Natural killer cell treated with Interleukin-12 subunit alpha and Interleukin-12 subunit beta and Interleukin-15 and Interleukin-18, amount 100 ng/mL, for 72 hours (primary cell): ENCODE data around the gene ZNF860. TPM values are rescaled to one million over a fixed set of nuclear protein-coding genes. Genes with fewer than 3 reads are reported as not detected.

Source experiments
- ATAC-seq, 2 donors: fragments of 150-1000 bp; cut with Tn5 transposase in 1 of 2; sonication (Bioruptor Pico), chemical (Tn5 transposase) in 1 of 2; 2 replicates each; pipeline ENCODE4 v1.10.0; 2021
- DNase-seq: peaks from one replicate; pipeline ENCODE4 v3.0.0; 2022; ENCODE audit warnings: low spot score
- H3K27ac Mint-ChIP-seq, 2 donors: 1 replicate in 1 of 2; 2 replicates in 1 of 2; pipeline ENCODE4 v1.8.0; 2022; ENCODE audit warnings: mixed read lengths in 2 of 2, mild to moderate bottlenecking in 1 of 2, moderate library complexity in 1 of 2
- H3K27me3 Mint-ChIP-seq, 2 donors: 1 replicate in 1 of 2; 2 replicates in 1 of 2; pipeline ENCODE4 v1.8.0; 2022; ENCODE audit warnings: mixed read lengths in 2 of 2
- H3K36me3 Mint-ChIP-seq: one replicate; pipeline ENCODE4 v1.8.0; 2022; ENCODE audit warnings: mixed read lengths
- H3K4me1 Mint-ChIP-seq, 2 donors: 1 replicate in 1 of 2; 2 replicates in 1 of 2; pipeline ENCODE4 v1.8.0; 2022; ENCODE audit warnings: low read depth in 2 of 2, mixed read lengths in 2 of 2, mild to moderate bottlenecking in 1 of 2
- H3K4me3 Mint-ChIP-seq: one replicate; pipeline ENCODE4 v1.8.0; 2022; ENCODE audit warnings: mixed read lengths
- H3K9me3 Mint-ChIP-seq: 2 replicates; pipeline ENCODE4 v1.8.0; 2022; ENCODE audit warnings: mixed read lengths
- total RNA-seq, 2 donors: library from RNA; stranded (reverse); gene quantifications; one replicate each; pipeline ENCODE4 v1.2.3, GENCODE V29; 2022

The ZNF860 gene
- total RNA-seq, 2 donors from 2014 or later = not detected

DNA sequence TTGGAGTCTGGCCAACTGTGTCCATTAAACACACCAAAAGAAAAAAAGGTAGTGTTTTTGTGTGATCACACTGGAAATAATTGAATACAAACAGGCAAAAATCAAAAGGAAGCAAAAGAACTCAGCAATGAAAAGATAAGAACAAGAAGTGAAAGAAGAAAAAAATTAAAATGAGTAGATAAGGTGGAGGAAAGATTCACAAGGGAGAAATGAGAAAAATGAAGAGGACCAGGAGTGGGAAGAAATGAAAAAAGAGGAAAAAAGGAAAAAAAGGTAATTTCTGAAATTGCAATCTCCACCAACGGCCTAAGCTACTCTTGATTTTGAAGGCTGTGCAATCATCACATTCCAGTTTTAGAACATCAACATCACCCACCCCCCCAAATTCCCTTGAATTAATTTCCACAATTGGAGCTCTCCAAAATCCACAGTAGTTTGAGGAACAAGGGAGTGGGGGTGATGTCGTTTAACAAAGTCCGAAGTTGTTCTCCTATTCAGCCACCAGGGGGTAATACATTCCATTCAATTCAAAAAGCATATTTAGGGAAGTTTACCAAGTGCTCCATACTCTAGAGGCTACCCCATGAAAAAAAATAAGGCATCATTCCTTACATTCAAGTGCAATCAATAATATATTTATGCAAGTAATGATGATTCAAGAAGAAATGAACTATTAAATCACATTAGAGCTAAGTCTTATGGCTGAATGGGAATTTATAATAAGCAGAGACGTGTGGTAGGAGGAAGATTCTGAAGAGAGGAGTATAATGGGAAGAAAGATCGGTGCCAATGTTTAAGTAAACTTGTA lies 37.4 kb downstream of the ZNF860 start:
- Mint-ChIP-seq H3K4me1 (no peaks in the 10 kb centered on the region), H3K4me3 (no peak overlapping the region), H3K27me3 (peaks cover 0 to 11% of the 10 kb centered on the region in 2 donors), H3K27ac (no peak overlapping the region), H3K9me3 (no peaks in the 10 kb centered on the region), H3K36me3 (no peaks in the 10 kb centered on the region)
- ATAC-seq = no peak
- DNase-seq = no peak

- Mint-ChIP-seq H3K9me3 (no peaks in the 10 kb centered on the region), H3K36me3 (no peaks in the 10 kb centered on the region), H3K27ac (no peak overlapping the region)
Observed at GRCh38 chr3:32021155-32021554, 39.6 kb downstream of the ZNF860 start.

GRCh38 chr3:32021748-32022147 lies 40.2 kb downstream of the ZNF860 start:
- no peaks in the 10 kb centered on the region for H3K9me3 Mint-ChIP-seq
- H3K36me3 Mint-ChIP-seq = no peaks in the 10 kb centered on the region
- no peak overlapping the region for H3K4me3 Mint-ChIP-seq
- peaks cover 3 to 11% of the 10 kb centered on the region in 2 donors for H3K27me3 Mint-ChIP-seq
- H3K4me1 Mint-ChIP-seq = no peaks in the 10 kb centered on the region
- ATAC-seq = no peak
- DNase-seq = no peak
- H3K27ac Mint-ChIP-seq = no peak overlapping the region

More at GRCh38 chr3:32021155-32021554, 39.6 kb downstream of the ZNF860 start:
- no peaks in the 10 kb centered on the region for H3K4me1 Mint-ChIP-seq
- peaks cover 0 to 11% of the 10 kb centered on the region in 2 donors for H3K27me3 Mint-ChIP-seq
- DNase-seq (no peak), ATAC-seq (no peak)
- H3K4me3 Mint-ChIP-seq = no peak overlapping the region

DNA sequence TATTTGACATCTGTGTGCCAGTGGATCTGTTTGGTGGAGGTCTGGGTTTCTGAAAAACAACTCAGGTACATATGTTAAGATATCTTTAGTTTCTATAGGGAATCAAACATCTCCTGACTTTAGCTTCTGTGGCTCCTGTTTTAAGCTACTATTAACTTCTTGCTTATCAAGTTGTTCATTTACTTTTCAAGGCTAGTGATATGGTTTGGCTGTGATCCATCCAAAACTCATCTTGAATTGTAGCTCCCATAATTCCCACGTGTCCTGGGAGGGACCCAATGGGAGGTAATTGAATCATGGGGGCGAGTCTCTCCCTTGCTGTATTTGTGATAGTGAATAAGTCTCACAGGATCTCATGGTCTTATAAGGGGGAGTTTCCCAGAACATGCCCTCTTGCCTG lies 41.4 kb downstream of the ZNF860 start:
- Mint-ChIP-seq H3K9me3 (no peaks in the 10 kb centered on the region), H3K36me3 (no peaks in the 10 kb centered on the region), H3K4me3 (no peak overlapping the region), H3K27me3 (peaks cover 5 to 19% of the 10 kb centered on the region in 2 donors), H3K4me1 (no peaks in the 10 kb centered on the region), H3K27ac (no peak overlapping the region)
- DNase-seq (no peak), ATAC-seq (no peak)

DNA sequence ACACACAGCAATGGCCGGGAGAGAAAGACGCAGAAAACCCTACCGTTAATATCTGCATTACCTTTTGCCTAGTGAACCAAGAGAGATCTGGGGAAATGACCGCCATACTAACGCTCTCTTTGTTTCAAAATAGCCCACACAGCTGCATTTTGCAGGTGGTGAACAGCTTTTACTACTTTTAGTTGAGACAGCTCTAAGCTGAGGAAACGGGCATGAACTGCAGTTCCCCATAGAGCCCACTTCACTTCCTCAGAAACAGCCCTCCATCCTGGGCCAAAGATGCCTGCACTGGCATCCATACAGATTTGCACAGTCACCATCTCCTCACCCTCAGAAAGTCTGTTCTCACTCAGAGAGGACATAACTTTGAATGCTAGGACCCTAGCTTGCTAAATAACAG lies 45.0 kb downstream of the ZNF860 start:
- Mint-ChIP-seq H3K36me3 (no peaks in the 10 kb centered on the region), H3K27me3 (peaks cover 5 to 8% of the 10 kb centered on the region in 2 donors), H3K9me3 (no peaks in the 10 kb centered on the region), H3K4me3 (no peak overlapping the region), H3K4me1 (no peaks in the 10 kb centered on the region), H3K27ac (no peak overlapping the region)
- DNase-seq (no peak), ATAC-seq (no peak)

DNA sequence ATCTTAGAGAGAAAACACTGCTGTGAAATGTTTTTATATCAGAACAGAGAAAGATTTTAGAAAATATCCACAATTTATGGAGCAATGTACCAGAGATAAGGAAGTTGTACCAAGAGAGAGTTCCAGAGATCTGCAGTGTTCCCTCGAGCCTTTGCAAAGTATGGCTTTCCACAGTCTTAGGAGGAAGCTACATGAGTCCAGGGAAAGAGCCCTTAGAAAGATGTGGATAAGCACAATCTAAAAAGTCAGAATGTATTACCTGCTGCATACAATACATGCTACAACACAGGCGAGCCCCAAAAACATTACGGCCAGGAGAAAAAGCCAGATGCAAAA lies 56.4 kb downstream of the ZNF860 start:
- Mint-ChIP-seq H3K27ac (no peak overlapping the region), H3K4me3 (no peak overlapping the region), H3K36me3 (peaks cover 8% of the 10 kb centered on the region), H3K4me1 (no peaks in the 10 kb centered on the region), H3K9me3 (peaks cover 7% of the 10 kb centered on the region), H3K27me3 (peaks cover 5 to 17% of the 10 kb centered on the region in 2 donors)
- DNase-seq (no peak), ATAC-seq (no peak)

DNA sequence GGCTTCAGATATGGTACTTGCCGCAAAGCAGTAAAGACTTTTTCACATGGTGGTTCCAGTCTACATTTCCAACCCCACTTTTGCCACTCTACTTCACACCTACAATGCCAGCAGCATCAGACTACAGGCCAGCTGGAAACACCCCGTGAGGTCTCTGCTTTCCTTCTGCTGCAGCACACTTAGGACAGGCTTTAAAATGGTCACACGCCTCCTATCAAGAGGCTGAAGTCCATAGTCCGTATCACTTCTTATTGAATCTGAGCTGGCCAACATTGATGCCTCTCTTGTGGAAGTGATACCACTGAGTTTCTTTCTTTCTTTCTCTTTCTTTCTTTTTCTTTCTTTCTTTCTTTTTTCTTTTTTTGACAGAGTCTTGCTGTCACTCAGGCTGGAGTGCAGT lies 59.8 kb downstream of the ZNF860 start:
- H3K36me3 Mint-ChIP-seq = peaks cover 8% of the 10 kb centered on the region
- H3K9me3 Mint-ChIP-seq = peaks cover 7% of the 10 kb centered on the region
- H3K27me3 Mint-ChIP-seq = peaks cover 0 to 1% of the 10 kb centered on the region in 2 donors
- no peak overlapping the region for H3K4me3 Mint-ChIP-seq
- ATAC-seq = no peak
- no peaks in the 10 kb centered on the region for H3K4me1 Mint-ChIP-seq
- DNase-seq = no peak
- H3K27ac Mint-ChIP-seq = no peak overlapping the region

Other genes with a start within 250 kb of the ZNF860 start
- gene OSBPL10, start 488 bp upstream of the ZNF860 start, total RNA-seq = 1 to 10 TPM in 1 of 2 donors, under 1 TPM in 1; 0.17 to 2.9 TPM
- 10 to 100 TPM in 1 of 2 donors, 1 to 10 TPM in 1; 8.8 to 18.4 TPM for gene GPD1L, start 124.9 kb downstream of the ZNF860 start, total RNA-seq